Keratinocyte (primary cell): ENCODE measurements around the gene UGT1A10.

Experiments used
- EZH2 ChIP-seq: IDR thresholded peaks from one replicate; pipeline ENCODE4 v1.6.1; 2012; ENCODE audit warnings: inconsistent platforms, mild to moderate bottlenecking, low read length, moderate library complexity
- TF ChIP-seq, protein P1 (sequence below), 3 experiments: IDR thresholded peaks in 1 of 3; conservative IDR thresholded peaks in 1 of 3; optimal IDR thresholded peaks in 1 of 3; 2 replicates in 2 of 3; 3 replicates in 1 of 3; pipeline versions ENCODE3 to v1.5.1; 2011; ENCODE audit warnings: low read length in 3 of 3, mild to moderate bottlenecking in 3 of 3, moderate library complexity in 2 of 3, control low read depth in 1 of 3, inconsistent platforms in 1 of 3; ENCODE audit not compliant: insufficient read depth in 2 of 3; ENCODE audit errors: extremely low read depth in 1 of 3

DNA sequence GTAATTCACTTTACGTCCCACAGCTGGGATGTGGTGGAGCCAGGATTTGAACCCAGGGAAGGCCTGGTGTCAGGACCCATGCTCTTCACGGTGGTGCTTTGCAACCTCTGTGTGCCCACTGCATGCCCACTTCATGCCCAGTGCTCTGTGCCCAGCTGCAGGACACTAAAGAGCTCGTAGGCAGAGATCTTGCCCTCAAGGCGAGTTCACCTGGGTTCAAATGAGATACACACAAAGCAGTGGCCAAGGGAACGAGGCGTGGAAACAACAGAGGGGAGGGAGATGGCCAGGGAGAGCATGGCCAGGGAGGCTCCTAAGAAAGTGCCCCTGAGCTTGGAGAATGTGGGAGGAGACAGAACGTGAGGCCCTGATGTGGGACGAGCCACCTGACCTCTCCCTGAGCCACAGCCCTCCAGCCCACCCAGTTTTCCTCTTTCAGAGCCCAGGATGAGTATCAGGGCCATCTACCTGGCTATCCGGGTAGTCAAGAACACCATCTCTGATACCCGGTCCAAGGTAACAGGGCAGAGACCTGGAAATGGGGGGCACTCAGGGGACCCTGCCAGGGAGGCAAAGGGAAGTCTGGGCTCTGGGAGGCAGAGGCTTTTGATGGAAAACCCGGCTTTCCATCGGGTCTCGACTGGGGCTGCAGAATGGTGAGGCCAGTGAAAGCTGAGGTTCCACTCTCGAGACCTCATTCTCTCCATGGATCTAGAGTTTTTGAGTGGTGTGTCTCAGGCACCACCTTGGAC, 162.3 kb downstream of the UGT1A10 start:
- TF ChIP-seq, protein P1, sequence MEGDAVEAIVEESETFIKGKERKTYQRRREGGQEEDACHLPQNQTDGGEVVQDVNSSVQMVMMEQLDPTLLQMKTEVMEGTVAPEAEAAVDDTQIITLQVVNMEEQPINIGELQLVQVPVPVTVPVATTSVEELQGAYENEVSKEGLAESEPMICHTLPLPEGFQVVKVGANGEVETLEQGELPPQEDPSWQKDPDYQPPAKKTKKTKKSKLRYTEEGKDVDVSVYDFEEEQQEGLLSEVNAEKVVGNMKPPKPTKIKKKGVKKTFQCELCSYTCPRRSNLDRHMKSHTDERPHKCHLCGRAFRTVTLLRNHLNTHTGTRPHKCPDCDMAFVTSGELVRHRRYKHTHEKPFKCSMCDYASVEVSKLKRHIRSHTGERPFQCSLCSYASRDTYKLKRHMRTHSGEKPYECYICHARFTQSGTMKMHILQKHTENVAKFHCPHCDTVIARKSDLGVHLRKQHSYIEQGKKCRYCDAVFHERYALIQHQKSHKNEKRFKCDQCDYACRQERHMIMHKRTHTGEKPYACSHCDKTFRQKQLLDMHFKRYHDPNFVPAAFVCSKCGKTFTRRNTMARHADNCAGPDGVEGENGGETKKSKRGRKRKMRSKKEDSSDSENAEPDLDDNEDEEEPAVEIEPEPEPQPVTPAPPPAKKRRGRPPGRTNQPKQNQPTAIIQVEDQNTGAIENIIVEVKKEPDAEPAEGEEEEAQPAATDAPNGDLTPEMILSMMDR (optimal IDR thresholded peaks at IDR 0.05 in 1 of 3, IDR thresholded peaks at IDR 0.05 in 1 of 3, conservative IDR thresholded peaks at IDR 0.05 in 1 of 3; ENCODE audit: extremely low read depth in 1 of 3, insufficient read depth in 2 of 3, low read length in 3 of 3): no peak
- no peak for TF ChIP-seq EZH2
